SK-N-SH treated with all-trans-retinoic acid at 6 μM for 48 hours (cell line): Measurements from ENCODE around the gene CNTN1.

Source experiments
- ATAC-seq: fragments of 200-7000 bp; cut with Tn5 transposase; 3 replicates; pipeline ENCODE4 v1.9.1; 2020; ENCODE audit warnings: mild to moderate bottlenecking, moderate library complexity
- ARNTL ChIP-seq: fragments of 450-650 bp; formaldehyde crosslinking; IDR thresholded peaks from 2 replicates; pipeline ENCODE4 v1.5.0; 2020; ENCODE audit warnings: low read depth, mild to moderate bottlenecking, moderate library complexity, borderline replicate concordance
- BACH2 ChIP-seq: fragments of 250-450 bp; sonication (Bioruptor Pico); IDR thresholded peaks from 2 replicates; pipeline ENCODE4 v1.9.0; 2021; ENCODE audit warnings: mild to moderate bottlenecking, borderline replicate concordance
- CSDC2 ChIP-seq: fragments of 250-450 bp; sonication (Bioruptor Pico); IDR thresholded peaks from 2 replicates; pipeline ENCODE4 v1.5.0; 2020; ENCODE audit warnings: mild to moderate bottlenecking, moderate library complexity
- CSRNP3 ChIP-seq: fragments of 250-450 bp; sonication (Bioruptor Pico); IDR thresholded peaks from 2 replicates; pipeline ENCODE4 v1.5.1; 2021; ENCODE audit warnings: mild to moderate bottlenecking, moderate library complexity
- GLIS3 ChIP-seq: fragments of 250-450 bp; sonication (Bioruptor Pico); IDR thresholded peaks from 2 replicates; pipeline ENCODE4 v1.5.0; 2020; ENCODE audit warnings: mild to moderate bottlenecking, moderate library complexity
- ISL1 ChIP-seq: fragments of 250-450 bp; sonication (Bioruptor Pico); IDR thresholded peaks from 2 replicates; pipeline ENCODE4 v2.1.2; 2022; ENCODE audit warnings: mild to moderate bottlenecking, moderate library complexity
- OSR1 ChIP-seq: fragments of 250-450 bp; sonication (Bioruptor Pico); IDR thresholded peaks from 2 replicates; pipeline ENCODE4 v1.8.0; 2022; ENCODE audit warnings: moderate library complexity, mild to moderate bottlenecking, inconsistent platforms
- PATZ1 ChIP-seq: fragments of 250-450 bp; sonication (Bioruptor Pico); IDR thresholded peaks from 2 replicates; pipeline ENCODE4 v1.8.0; 2020; ENCODE audit warnings: mild to moderate bottlenecking, moderate library complexity, borderline replicate concordance
- TCF4 ChIP-seq: fragments of 250-450 bp; sonication (Bioruptor Pico); IDR thresholded peaks from 2 replicates; pipeline ENCODE4 v1.8.0; 2021; ENCODE audit warnings: mild to moderate bottlenecking, moderate library complexity, borderline replicate concordance
- ZC3H10 ChIP-seq: fragments of 250-450 bp; sonication (Bioruptor Pico); IDR thresholded peaks from 2 replicates; pipeline ENCODE4 v1.5.1; 2021; ENCODE audit warnings: mild to moderate bottlenecking, moderate library complexity
- ZFP3 ChIP-seq: fragments of 250-450 bp; sonication (Bioruptor Pico); IDR thresholded peaks from 2 replicates; pipeline ENCODE4 v1.5.0; 2020; ENCODE audit warnings: mild to moderate bottlenecking, moderate library complexity
- ZFP30 ChIP-seq: fragments of 450-650 bp; formaldehyde crosslinking; IDR thresholded peaks from 2 replicates; pipeline ENCODE4 v1.5.0; 2022; ENCODE audit warnings: mild to moderate bottlenecking, moderate library complexity
- ZNF70 ChIP-seq: fragments of 450-650 bp; formaldehyde crosslinking; IDR thresholded peaks from 2 replicates; pipeline ENCODE4 v1.5.0; 2020; ENCODE audit warnings: mild to moderate bottlenecking, moderate library complexity
- TF ChIP-seq, protein P1 (sequence below): fragments of 250-450 bp; sonication (Bioruptor Pico); IDR thresholded peaks from 2 replicates; pipeline ENCODE4 v1.5.0; 2020; ENCODE audit warnings: mild to moderate bottlenecking, moderate library complexity
- TF ChIP-seq, protein P2 (sequence below): fragments of 250-450 bp; sonication (Bioruptor Pico); IDR thresholded peaks from 2 replicates; pipeline ENCODE4 v1.5.1; 2020; ENCODE audit warnings: low read depth, mild to moderate bottlenecking, moderate library complexity
- TF ChIP-seq, protein P3 (sequence below): fragments of 250-450 bp; sonication (Bioruptor Pico); IDR thresholded peaks from 2 replicates; pipeline ENCODE4 v1.8.0; 2021; ENCODE audit warnings: low read depth, mild to moderate bottlenecking, moderate library complexity, borderline replicate concordance

The CNTN1 gene

DNA sequence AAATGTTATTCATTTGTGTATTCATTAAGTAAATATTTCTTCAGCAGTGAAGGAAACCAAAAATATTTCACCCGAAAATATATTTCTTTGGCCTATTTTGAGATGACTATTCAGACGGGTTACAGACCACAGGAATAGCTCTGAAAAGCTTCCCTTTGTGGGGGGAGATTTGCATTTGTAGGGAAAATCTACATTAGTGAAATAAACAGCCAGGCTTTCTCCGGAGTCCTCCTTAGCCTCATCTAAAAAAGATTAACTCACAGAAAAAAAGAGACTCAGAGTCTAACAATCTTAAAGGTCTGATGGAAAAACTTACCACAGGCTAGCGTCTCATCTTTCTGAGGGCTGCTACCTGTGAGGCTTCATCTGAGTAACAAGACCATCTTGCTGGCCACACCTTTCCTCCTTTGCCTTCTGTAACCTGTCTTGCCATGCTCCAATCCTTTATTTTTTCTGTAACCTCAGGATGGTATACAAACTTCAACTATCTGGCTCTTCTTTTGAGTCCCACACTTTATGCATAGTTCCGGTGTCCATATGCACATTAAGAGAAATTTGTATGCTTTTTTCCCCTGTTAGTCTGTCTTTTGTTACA is 100.7 kb downstream of the CNTN1 start:
- no peak for ATAC-seq

GRCh38 chr12:40793471-40793870 is 101.2 kb downstream of the CNTN1 start:
- peak; percentile 29; the same call in 1 of the 2 replicates for TF ChIP-seq PATZ1 (CRISPR knock-in tag)
- TF ChIP-seq, protein P1, sequence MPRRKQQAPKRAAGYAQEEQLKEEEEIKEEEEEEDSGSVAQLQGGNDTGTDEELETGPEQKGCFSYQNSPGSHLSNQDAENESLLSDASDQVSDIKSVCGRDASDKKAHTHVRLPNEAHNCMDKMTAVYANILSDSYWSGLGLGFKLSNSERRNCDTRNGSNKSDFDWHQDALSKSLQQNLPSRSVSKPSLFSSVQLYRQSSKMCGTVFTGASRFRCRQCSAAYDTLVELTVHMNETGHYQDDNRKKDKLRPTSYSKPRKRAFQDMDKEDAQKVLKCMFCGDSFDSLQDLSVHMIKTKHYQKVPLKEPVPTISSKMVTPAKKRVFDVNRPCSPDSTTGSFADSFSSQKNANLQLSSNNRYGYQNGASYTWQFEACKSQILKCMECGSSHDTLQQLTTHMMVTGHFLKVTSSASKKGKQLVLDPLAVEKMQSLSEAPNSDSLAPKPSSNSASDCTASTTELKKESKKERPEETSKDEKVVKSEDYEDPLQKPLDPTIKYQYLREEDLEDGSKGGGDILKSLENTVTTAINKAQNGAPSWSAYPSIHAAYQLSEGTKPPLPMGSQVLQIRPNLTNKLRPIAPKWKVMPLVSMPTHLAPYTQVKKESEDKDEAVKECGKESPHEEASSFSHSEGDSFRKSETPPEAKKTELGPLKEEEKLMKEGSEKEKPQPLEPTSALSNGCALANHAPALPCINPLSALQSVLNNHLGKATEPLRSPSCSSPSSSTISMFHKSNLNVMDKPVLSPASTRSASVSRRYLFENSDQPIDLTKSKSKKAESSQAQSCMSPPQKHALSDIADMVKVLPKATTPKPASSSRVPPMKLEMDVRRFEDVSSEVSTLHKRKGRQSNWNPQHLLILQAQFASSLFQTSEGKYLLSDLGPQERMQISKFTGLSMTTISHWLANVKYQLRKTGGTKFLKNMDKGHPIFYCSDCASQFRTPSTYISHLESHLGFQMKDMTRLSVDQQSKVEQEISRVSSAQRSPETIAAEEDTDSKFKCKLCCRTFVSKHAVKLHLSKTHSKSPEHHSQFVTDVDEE (CRISPR knock-in tag): no peak
- TF ChIP-seq ZNF70 (CRISPR knock-in tag): no peak
- TF ChIP-seq CSDC2 (CRISPR knock-in tag): no peak
- TF ChIP-seq TCF4 (CRISPR knock-in tag): no peak
- TF ChIP-seq CSRNP3 (CRISPR knock-in tag): no peak
- peak; percentile 81 for TF ChIP-seq ISL1
- TF ChIP-seq GLIS3: no peak
- ATAC-seq: no peak

More for the DNA sequence above, 100.7 kb downstream of the CNTN1 start:
- TF ChIP-seq ARNTL (no peak), PATZ1 (CRISPR knock-in tag) (no peak), ZC3H10 (CRISPR knock-in tag) (no peak), ISL1 (no peak), BACH2 (CRISPR knock-in tag) (no peak), ZFP3 (CRISPR knock-in tag) (no peak)
- TF ChIP-seq, protein P2, sequence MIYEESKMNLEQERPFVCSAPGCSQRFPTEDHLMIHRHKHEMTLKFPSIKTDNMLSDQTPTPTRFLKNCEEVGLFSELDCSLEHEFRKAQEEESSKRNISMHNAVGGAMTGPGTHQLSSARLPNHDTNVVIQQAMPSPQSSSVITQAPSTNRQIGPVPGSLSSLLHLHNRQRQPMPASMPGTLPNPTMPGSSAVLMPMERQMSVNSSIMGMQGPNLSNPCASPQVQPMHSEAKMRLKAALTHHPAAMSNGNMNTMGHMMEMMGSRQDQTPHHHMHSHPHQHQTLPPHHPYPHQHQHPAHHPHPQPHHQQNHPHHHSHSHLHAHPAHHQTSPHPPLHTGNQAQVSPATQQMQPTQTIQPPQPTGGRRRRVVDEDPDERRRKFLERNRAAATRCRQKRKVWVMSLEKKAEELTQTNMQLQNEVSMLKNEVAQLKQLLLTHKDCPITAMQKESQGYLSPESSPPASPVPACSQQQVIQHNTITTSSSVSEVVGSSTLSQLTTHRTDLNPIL (CRISPR knock-in tag): no peak
- TF ChIP-seq, protein P3, sequence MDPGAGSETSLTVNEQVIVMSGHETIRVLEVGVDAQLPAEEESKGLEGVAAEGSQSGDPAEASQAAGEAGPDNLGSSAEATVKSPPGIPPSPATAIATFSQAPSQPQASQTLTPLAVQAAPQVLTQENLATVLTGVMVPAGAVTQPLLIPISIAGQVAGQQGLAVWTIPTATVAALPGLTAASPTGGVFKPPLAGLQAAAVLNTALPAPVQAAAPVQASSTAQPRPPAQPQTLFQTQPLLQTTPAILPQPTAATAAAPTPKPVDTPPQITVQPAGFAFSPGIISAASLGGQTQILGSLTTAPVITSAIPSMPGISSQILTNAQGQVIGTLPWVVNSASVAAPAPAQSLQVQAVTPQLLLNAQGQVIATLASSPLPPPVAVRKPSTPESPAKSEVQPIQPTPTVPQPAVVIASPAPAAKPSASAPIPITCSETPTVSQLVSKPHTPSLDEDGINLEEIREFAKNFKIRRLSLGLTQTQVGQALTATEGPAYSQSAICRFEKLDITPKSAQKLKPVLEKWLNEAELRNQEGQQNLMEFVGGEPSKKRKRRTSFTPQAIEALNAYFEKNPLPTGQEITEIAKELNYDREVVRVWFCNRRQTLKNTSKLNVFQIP (CRISPR knock-in tag): no peak

- ATAC-seq: no peak
- TF ChIP-seq ZFP30 (CRISPR knock-in tag): no peak
These were observed 101.8 kb downstream of the CNTN1 start for GRCh38 chr12:40794087-40794486.

- peak; percentile 83 for TF ChIP-seq TCF4 (CRISPR knock-in tag)
- TF ChIP-seq OSR1: no peak
- no peak for ATAC-seq
These were observed 108.8 kb downstream of the CNTN1 start for GRCh38 chr12:40801082-40801481.
